Measurements from ENCODE around the gene SLC22A5.
"Not testable (repeated sequence)": the region's sequence is repeated elsewhere in the genome, so short reads cannot be mapped to it uniquely, and the experiment has no call there.

The SLC22A5 gene

GRCh38 chr5:132426525-132427138, 57.1 kb downstream of the SLC22A5 start:
- DNase-seq (ENCODE audit: low spot score) = peak; percentile 73
- no peak for FAIRE-seq

- no peak for DNase-seq (ENCODE audit: low spot score)
- FAIRE-seq = no peak
These were observed 58.0 kb downstream of the SLC22A5 start for GRCh38 chr5:132427281-132428146.

DNA sequence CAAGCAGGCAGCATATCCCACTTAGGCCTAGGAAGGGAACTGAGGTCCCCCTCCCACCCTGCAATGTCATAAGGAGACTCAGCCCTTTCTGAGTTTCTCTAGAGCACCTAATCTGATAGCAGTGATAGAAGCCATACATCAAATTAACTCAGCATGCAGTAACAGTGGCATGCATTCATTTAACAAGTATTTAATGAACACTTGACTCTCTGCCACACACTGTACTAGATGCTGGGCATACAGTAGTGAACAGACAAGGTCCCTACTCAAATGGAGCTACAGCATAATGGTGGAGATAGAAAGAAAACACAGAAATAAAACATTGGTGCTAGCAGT, 58.6 kb downstream of the SLC22A5 start:
- no peak for DNase-seq (ENCODE audit: low spot score)
- FAIRE-seq = no peak

GRCh38 chr5:132428484-132429462, 59.3 kb downstream of the SLC22A5 start:
- FAIRE-seq (no peak), DNase-seq (ENCODE audit: low spot score) (peak; percentile 81)

- DNase-seq (ENCODE audit: low spot score) (no peak), FAIRE-seq (no peak)
These were observed 60.2 kb downstream of the SLC22A5 start for GRCh38 chr5:132429463-132430440.

DNA sequence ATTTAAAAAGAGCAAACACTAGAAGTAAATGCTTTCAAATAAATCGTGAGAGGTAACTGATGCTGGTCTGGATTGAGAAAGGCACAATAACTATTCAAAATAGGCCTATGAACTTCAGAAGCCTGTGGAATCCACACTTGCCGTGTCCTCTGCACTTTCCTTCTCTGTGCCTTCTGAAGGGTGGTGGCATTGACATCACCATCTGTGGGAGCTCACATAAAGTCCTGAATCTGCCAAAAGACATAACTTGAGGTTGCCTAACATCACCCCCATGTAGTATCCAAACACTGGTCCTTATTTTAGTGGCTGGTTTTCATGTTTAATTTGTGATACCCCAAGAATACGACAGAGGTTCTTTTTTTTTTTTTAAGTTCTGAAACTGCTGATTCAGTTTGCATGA, 61.2 kb downstream of the SLC22A5 start:
- DNase-seq (ENCODE audit: low spot score) = no peak
- no peak for FAIRE-seq

GRCh38 chr5:132431632-132432031, 62.1 kb downstream of the SLC22A5 start:
- FAIRE-seq = no peak
- no peak for DNase-seq (ENCODE audit: low spot score)

GRCh38 chr5:132433141-132433540, 63.6 kb downstream of the SLC22A5 start:
- FAIRE-seq (peak; percentile 5), DNase-seq (ENCODE audit: low spot score) (no peak)

DNA sequence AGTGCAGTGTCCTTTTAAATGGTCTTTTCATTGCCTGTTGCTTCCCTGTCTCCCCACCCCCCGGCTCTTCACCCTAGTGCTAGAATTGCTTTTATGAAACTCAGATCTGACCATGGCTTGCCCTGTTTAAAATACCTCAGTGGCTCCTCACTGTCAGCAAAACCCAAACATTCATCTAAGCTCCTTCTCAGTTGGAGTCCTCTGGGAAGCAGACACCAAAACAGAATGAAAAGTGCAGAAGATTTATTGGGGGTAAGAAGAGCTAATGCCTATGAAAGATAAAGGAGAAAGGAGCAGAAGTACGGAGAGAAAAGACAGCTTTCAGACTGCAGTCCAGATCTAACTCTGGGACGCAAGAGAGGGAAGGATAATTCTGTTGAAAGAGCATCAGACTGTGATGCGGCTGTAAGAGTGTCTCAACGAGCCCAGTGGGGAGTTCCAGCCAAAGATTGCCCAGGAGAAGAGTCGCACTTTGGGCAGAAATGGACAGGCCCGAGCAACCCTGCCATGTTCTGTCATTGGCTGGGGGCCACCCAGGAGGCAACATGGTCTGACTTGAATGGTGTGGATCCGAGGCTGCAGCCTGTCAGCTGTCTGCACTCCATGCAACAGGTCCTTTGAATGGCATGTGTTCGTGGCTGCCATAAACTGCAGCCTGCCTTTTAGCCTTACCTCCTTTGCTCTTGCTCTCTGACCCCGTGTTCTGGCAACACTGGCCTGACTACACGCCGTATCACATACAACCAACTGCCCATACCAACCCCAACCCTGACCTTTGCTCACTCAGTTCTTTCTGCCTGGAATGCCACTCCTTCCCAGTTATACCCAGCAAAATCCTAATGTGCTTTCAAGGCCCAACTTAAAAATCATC, 65.1 kb downstream of the SLC22A5 start:
- DNase-seq (ENCODE audit: low spot score) (no peak), FAIRE-seq (no peak)

DNA sequence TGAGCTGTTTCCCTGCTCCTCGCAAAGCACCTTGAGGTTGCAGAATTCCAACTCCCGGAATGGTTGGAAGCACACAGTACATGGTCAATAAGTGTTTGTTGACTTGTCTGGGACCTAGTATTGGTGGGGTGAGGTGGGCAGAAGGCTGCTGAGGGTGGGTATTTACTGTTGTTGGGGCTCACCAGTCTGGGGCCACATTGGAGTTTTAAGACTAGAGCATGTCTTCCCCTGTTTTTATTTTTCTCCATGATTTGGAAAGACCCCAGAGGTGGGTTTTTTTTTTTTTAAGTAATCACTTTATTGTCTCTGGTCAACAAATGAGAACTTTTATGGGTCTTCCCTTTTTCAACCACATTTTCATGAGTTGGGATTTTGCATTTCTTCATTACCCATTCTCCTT, 65.9 kb downstream of the SLC22A5 start:
- FAIRE-seq (no peak), DNase-seq (ENCODE audit: low spot score) (no peak)

DNA sequence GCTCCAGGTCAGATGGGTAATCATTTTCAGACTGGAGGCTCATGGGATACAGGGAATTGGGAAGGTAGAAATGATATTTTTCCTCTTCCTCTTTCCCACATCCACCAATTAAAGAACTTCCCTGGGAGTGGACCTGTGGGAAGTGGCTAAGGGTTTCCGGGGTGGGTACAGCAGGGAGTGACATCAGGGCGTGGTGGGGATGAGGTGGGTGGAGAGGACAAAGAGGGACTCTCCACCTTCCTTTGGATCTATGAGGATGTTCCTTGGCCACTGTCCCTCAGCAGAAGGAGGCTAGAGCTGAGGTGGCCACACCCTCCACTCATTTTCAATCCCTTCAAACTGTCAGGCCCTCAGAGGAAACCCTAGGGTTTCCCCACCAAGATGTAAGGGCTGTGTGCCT, 66.4 kb downstream of the SLC22A5 start:
- FAIRE-seq = no peak
- DNase-seq (ENCODE audit: low spot score) = no peak

DNA sequence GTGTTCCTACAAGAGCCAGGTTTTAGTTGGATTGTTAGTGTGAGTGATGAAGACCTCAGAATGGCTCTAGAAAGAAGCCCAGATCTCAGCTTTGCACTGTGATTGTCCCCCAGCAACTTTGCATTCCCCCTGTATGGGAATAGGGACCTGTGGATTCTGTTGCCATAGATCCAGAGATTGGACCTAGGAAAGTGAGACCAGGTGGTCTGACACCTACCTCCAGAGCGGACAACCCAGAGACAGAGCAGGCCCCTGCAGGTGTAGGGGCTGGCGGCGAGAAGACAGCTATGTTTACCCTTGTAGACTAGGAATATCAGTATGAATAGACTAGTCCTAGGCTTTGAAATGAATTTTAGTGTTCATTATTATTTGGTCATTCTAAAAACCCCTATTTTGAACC, 67.4 kb downstream of the SLC22A5 start:
- no peak for FAIRE-seq
- DNase-seq (ENCODE audit: low spot score) = no peak

DNA sequence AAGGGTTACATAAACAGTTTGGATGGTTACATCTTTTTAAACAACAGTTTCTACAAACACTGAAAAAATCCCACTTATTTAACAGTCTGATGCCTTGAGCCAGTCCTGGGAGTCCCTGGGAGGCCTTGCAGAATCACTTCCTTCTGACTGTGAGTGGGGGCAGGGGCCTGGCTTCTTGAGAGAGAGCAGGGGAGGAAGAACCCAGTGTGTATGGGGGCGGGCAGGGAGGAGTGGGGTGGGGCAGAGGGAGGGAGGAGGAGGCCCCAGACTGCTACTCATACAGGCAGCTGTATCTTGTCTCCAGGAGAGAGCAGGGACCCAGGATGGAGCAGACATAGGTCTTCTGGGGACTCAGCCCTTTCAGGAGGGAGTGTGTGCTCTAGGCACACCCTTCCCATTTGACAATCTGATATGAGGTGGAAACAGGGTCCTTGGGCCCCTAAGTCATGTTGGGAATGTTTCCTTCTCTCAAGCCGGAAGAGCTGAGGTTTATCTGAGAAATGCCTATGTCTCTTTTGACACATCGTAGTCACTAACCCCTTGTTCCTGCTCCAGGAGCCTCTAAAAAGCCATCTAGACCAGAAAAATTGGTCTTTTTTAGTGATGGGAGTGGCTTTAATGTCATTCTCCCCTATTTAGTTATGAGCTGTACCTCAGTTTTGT, 68.2 kb downstream of the SLC22A5 start:
- FAIRE-seq (no peak), DNase-seq (ENCODE audit: low spot score) (no peak)

DNA sequence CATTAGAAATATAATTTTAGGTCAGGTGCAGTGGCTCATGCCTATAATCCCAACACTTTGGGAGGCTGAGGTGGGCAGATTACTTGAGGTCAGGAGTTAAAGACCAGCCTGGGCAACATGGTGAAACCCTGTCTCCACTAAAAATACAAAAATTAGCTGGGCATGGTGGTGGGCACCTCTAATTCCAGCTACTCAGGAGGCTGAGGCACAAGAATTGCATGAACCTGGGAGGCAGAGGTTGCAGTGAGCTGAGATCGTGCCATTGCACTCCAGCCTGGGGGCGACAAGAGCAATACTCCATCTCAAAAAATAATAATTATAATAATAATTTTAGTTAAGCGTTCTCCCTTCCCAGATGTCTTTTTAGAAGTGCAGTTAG, 68.7 kb downstream of the SLC22A5 start:
- FAIRE-seq; DNase-seq (ENCODE audit: low spot score): not testable (repeated sequence)

DNA sequence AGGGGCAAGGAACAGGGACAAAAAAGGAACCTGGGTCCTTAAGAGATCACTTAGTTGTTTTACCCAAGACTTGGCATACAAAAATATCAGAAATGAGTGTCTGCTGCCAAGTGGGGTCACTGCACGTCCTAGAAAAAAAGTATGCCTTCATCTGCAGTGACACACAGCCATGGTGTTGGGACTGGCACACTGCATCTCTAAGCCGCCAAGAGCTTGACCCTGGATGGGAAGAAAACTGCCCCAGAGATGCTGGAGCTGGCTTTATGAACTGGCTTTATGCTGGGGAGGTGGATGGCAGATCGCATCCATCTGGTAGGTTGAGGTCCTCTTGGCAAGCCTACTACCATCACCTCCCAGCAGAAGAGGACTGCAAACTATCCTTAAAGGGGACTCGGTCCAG, 69.4 kb downstream of the SLC22A5 start:
- no peak for FAIRE-seq

DNA sequence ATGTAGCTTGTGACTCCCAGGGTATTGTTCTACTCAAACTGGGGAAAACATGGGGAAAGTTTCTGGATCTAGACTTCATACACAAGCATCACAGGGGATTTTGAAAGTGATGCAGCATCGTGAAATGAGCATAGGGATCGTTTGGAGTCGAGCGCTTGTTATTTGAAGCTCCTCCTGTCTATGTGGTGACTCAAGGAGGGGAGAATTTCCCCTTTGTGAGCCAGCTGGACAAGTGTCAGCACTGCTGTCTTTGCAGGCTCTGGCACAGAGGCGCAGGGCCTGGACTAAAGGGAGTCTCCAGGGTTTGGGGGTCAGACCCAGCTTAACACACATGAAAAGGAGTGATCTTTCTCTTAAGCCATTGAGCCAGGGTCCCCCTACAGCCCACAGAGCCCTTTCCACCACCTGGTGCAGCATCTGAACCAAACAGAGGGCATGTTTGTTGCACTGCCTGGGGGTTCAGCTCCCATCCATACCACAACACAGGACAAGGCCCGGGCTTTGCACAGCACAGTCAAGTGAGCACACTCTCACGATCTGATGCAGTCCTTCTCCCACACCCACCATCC, 70.1 kb downstream of the SLC22A5 start:
- DNase-seq (ENCODE audit: low spot score) = no peak
- FAIRE-seq = no peak

More for the DNA sequence above, 69.4 kb downstream of the SLC22A5 start:
- no peak for DNase-seq (ENCODE audit: low spot score)

GRCh38 chr5:132444061-132444460, 74.6 kb downstream of the SLC22A5 start:
- FAIRE-seq (no peak), DNase-seq (ENCODE audit: low spot score) (no peak)

Measured in urothelium cell line (cell line).